ENCODE results near the gene UBALD2.
"Not testable (repeated sequence)": the region's sequence is repeated elsewhere in the genome, so short reads cannot be mapped to it uniquely, and the experiment has no call there.

UBALD2 gene

DNA sequence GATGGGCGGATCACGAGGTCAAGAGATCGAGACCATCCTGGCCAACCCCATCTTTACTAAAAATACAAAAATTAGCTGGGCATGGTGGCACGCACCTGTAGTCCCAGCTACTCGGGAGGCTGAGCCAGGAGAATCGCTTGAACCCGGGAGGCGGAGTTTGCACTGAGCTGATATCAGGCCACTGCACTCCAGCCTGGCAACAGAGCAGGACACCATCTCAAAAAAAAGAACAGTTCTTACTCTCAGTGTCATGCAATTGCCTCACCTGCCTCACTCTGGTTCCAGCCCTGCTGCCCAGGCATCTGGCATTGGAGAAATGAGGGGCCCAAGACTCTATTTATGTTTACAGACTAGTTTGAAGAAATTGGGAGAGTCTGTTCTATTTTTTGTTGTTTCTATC, 20.4 kb upstream of the UBALD2 start:
- H3K27ac ChIP-seq (ENCODE audit: insufficient read depth, low read depth, low read length, poor library complexity, severe bottlenecking); H3K4me3 ChIP-seq (ENCODE audit: insufficient read depth, low read depth, low read length); H3K9me3 ChIP-seq (ENCODE audit: control insufficient read depth, low read length); H3K36me3 ChIP-seq (ENCODE audit: control insufficient read depth, insufficient read depth, low read length): not testable (repeated sequence)
- Histone ChIP-seq H3K27me3 (ENCODE audit: control insufficient read depth, insufficient read depth, low read length, poor library complexity, severe bottlenecking) (peaks cover 28% of the 10 kb centered on the region), H3K4me1 (ENCODE audit: control insufficient read depth, insufficient read depth, low read length) (peaks cover 12% of the 10 kb centered on the region)
- WGBS, 2 experiments = 88 to 94% methylated on average over 8 of the region's 8 CpGs

DNA sequence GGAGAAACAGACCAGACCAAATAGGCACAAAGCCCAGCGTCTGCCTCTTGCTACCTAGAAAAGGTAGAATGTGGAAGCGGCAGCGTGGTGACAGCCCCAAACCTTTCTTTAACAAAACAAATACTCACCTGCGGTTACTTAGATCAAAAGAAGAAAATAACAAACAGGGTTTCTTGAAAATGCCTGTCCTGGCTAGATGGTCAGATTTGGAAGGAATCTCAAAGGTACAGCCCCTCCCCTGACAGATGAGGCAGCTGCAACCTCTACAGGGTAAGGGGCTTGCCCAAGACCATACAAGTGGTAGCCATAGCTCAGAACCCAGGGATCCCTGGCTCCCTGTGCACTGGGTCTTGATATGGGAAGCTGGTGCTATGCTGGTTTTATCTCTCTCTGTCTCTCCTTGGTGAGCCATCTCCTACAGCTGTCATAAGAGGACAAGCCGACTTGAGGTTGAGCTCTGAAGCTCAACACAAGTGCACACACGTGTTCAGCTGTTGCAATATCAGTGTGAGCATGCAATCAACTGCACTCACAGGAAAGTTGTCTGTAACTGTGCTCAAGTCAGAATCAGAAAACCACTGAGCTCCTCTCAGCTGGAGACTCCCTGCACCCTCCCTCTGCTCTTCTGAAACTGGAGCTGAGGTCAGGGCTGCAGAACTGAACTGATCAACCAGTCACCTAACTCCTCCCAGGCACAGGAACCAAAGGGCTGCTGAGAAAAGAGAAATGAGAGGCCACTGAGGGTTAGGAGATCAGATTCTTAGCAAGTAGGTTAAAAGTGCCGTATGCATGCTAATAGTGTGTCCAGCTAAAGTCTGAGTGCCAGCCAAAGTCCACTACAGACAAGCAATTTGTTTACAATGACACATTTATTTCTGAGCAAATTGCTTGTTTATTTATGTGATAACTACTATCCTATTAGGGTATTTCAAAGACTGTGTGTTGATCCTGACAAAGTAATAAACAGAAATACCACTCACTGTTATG, 18.8 kb upstream of the UBALD2 start:
- peaks cover 5% of the 10 kb centered on the region for H3K4me1 ChIP-seq (ENCODE audit: control insufficient read depth, insufficient read depth, low read length)
- no peak overlapping the region for H3K27ac ChIP-seq (ENCODE audit: insufficient read depth, low read depth, low read length, poor library complexity, severe bottlenecking)
- H3K4me3 ChIP-seq (ENCODE audit: insufficient read depth, low read depth, low read length) = no peak overlapping the region
- H3K27me3 ChIP-seq (ENCODE audit: control insufficient read depth, insufficient read depth, low read length, poor library complexity, severe bottlenecking) = peaks cover 17% of the 10 kb centered on the region
- 88 to 91% methylated on average over 7 of the region's 7 CpGs for WGBS, 2 experiments
- H3K9me3 ChIP-seq (ENCODE audit: control insufficient read depth, low read length) = no peaks in the 10 kb centered on the region
- H3K36me3 ChIP-seq (ENCODE audit: control insufficient read depth, insufficient read depth, low read length) = no peaks in the 10 kb centered on the region

DNA sequence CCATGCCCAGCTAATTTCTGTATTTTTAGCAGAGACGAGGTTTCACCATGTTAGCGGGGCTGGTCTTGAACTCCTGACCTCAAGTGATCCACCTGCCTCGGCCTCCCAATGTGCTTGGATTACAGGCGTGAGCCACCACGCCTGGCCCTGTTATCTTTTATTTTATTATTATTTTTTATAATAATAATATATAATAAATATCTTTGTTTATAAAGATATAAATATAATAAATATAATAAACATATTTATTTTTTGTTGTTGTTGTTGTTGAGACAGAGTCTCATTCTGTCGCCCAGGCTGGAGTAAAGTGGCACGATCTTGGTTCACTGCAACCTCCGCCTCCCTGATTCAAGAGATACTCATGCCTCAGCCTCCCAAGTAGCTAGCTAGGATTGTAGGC, 17.8 kb upstream of the UBALD2 start:
- H3K9me3 ChIP-seq (ENCODE audit: control insufficient read depth, low read length) = no peaks in the 10 kb centered on the region
- H3K4me3 ChIP-seq (ENCODE audit: insufficient read depth, low read depth, low read length) = no peak overlapping the region
- H3K27me3 ChIP-seq (ENCODE audit: control insufficient read depth, insufficient read depth, low read length, poor library complexity, severe bottlenecking) = peaks cover 9% of the 10 kb centered on the region
- no peaks in the 10 kb centered on the region for H3K36me3 ChIP-seq (ENCODE audit: control insufficient read depth, insufficient read depth, low read length)
- 92 to 96% methylated on average over 6 of the region's 8 CpGs for WGBS, 2 experiments
- no peak overlapping the region for H3K27ac ChIP-seq (ENCODE audit: insufficient read depth, low read depth, low read length, poor library complexity, severe bottlenecking)
- H3K4me1 ChIP-seq (ENCODE audit: control insufficient read depth, insufficient read depth, low read length) = peaks cover 4% of the 10 kb centered on the region

DNA sequence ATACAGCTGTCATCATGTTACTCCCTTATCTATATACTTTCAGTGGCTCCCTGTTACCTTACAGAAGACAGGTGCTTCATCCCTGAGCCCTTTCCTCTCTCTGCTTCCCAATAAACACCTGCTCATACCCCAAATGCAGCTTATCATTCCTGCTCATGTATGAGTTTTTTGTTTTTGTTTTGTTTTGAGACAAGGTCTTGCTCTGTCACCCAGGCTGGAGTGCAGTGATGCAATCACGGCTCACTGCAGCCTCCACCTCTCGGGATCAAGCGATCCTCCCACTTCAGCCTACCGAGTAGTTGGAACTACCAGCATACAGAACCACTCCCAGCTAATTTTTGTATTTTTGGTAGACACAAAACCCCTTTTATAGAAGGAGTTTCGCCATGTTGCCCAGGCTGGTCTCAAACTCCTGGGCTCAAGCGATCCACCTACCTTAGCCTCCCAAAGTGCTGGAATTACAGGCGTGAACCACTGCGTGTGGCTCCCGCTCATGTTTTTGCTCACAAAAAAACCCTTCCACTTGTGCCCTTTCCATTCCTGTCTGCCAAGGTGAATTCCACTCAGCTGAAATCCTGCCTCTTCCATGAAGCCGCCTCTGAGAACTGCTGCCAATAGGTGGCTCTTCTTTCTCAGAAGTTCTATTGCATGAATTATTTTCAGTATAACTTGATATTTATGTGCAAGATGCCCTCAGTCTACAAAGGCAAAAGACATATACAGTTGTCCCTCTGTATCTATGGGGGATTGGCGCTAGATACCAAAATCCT, 16.9 kb upstream of the UBALD2 start:
- peaks cover 6% of the 10 kb centered on the region for H3K27me3 ChIP-seq (ENCODE audit: control insufficient read depth, insufficient read depth, low read length, poor library complexity, severe bottlenecking)
- H3K9me3 ChIP-seq (ENCODE audit: control insufficient read depth, low read length) = no peaks in the 10 kb centered on the region
- no peak overlapping the region for H3K4me3 ChIP-seq (ENCODE audit: insufficient read depth, low read depth, low read length)
- H3K4me1 ChIP-seq (ENCODE audit: control insufficient read depth, insufficient read depth, low read length) = peaks cover 4% of the 10 kb centered on the region
- 92 to 93% methylated on average over 11 of the region's 11 CpGs for WGBS, 2 experiments
- H3K27ac ChIP-seq (ENCODE audit: insufficient read depth, low read depth, low read length, poor library complexity, severe bottlenecking) = no peak overlapping the region
- H3K36me3 ChIP-seq (ENCODE audit: control insufficient read depth, insufficient read depth, low read length) = no peaks in the 10 kb centered on the region

DNA sequence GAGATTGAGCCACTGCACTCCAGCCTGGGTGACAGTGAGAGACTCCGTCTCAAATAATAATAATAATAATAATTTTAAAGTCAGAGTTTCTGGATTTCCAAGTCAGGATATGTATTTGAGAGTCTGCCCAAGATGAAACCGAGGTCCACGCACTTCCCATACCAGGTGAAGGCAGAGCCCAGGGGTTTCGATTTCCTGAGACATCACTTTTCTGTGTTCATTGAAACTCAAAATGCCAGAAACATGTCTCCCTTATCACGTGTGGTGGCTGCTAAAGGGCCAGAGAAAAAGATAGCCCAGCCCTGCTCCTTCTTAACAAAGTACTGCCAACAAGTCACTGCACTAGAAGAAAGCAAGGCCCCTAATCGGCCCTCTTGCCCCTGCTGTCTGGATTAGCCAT, 15.0 kb upstream of the UBALD2 start:
- Histone ChIP-seq H3K27me3 (ENCODE audit: control insufficient read depth, insufficient read depth, low read length, poor library complexity, severe bottlenecking) (no peaks in the 10 kb centered on the region), H3K4me1 (ENCODE audit: control insufficient read depth, insufficient read depth, low read length) (peaks cover 4% of the 10 kb centered on the region), H3K36me3 (ENCODE audit: control insufficient read depth, insufficient read depth, low read length) (no peaks in the 10 kb centered on the region), H3K4me3 (ENCODE audit: insufficient read depth, low read depth, low read length) (no peak overlapping the region), H3K27ac (ENCODE audit: insufficient read depth, low read depth, low read length, poor library complexity, severe bottlenecking) (no peak overlapping the region), H3K9me3 (ENCODE audit: control insufficient read depth, low read length) (no peaks in the 10 kb centered on the region)
- WGBS, 2 experiments = 91 to 94% methylated on average over 5 to 6 of the region's 6 CpGs

DNA sequence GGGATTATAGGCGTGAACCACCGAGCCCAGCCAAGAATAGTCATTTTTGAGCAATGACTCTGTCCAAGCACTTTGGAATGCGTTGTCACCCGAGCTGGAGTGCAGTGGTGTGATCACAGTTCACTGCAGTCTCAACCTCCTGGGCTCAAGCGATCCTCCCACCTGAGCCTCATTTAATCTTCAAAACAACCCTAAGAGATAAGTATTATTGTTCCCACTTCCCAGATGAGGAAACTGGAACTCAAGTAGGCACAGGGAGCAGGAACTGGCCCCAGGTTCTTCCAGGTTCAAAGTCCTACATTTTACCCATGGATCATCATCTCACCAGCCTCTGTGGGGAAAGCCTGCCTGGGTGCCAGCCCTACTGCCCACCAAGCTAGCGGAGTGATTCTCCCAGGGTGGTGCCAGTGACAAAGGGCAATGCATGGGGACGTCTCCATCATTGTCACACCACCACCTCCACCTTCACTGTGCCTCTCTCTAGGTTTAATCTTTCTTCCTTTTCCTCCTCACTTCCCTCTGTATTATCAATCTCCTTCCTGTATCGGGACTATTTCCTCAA, 13.6 kb upstream of the UBALD2 start:
- Histone ChIP-seq H3K4me1 (ENCODE audit: control insufficient read depth, insufficient read depth, low read length) (no peaks in the 10 kb centered on the region), H3K4me3 (ENCODE audit: insufficient read depth, low read depth, low read length) (no peak overlapping the region), H3K27ac (ENCODE audit: insufficient read depth, low read depth, low read length, poor library complexity, severe bottlenecking) (no peak overlapping the region), H3K9me3 (ENCODE audit: control insufficient read depth, low read length) (no peaks in the 10 kb centered on the region), H3K36me3 (ENCODE audit: control insufficient read depth, insufficient read depth, low read length) (no peaks in the 10 kb centered on the region), H3K27me3 (ENCODE audit: control insufficient read depth, insufficient read depth, low read length, poor library complexity, severe bottlenecking) (no peaks in the 10 kb centered on the region)
- 92 to 93% methylated on average over 8 of the region's 8 CpGs for WGBS, 2 experiments

DNA sequence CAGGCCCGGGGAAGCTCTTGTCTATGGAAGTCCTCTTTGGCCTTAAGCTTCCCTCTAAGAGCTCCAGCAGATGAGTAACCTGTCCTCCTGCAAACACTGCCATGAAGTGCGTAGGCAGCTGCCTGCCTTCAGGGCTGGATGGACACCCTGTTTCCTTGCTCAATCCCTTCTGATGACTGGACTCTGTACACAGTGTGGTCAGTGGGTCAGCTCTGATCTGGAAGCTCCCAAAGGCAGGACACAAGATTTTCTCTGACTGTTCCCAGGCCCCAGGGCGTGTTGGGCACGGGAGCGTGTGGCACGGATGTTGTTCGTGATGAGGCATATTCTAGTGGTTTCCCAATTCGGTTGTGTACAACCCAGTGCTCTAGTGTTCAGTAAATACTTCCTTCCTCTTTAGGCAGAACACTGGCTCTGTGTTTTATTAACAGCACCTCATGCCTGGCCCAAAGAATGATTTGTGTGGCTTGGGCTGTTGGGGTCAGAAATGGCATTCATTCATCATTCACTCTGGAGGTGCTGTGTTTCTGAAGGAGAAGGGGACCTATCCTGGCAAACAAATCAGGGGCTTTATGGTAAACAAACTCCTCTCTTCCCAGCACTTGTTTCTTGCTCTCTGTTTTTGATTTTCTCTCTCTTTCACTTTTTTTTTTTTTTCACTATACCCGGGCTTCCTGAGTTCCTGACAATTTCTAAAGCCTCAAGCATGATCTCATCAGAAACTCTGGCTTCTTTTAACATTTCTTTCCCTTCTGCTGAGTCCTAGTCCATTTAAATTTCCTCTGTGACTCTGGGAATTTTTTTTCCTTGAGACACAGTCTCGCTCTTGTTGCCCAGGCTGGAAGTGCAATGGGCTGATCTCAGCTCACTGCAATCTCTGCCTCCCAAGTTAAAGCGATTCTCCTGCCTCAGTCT, 12.9 kb upstream of the UBALD2 start:
- Histone ChIP-seq H3K4me1 (ENCODE audit: control insufficient read depth, insufficient read depth, low read length) (no peaks in the 10 kb centered on the region), H3K9me3 (ENCODE audit: control insufficient read depth, low read length) (no peaks in the 10 kb centered on the region), H3K27ac (ENCODE audit: insufficient read depth, low read depth, low read length, poor library complexity, severe bottlenecking) (no peak overlapping the region), H3K27me3 (ENCODE audit: control insufficient read depth, insufficient read depth, low read length, poor library complexity, severe bottlenecking) (no peaks in the 10 kb centered on the region), H3K4me3 (ENCODE audit: insufficient read depth, low read depth, low read length) (no peak overlapping the region), H3K36me3 (ENCODE audit: control insufficient read depth, insufficient read depth, low read length) (no peaks in the 10 kb centered on the region)
- 91 to 92% methylated on average over 11 of the region's 11 CpGs for WGBS, 2 experiments

DNA sequence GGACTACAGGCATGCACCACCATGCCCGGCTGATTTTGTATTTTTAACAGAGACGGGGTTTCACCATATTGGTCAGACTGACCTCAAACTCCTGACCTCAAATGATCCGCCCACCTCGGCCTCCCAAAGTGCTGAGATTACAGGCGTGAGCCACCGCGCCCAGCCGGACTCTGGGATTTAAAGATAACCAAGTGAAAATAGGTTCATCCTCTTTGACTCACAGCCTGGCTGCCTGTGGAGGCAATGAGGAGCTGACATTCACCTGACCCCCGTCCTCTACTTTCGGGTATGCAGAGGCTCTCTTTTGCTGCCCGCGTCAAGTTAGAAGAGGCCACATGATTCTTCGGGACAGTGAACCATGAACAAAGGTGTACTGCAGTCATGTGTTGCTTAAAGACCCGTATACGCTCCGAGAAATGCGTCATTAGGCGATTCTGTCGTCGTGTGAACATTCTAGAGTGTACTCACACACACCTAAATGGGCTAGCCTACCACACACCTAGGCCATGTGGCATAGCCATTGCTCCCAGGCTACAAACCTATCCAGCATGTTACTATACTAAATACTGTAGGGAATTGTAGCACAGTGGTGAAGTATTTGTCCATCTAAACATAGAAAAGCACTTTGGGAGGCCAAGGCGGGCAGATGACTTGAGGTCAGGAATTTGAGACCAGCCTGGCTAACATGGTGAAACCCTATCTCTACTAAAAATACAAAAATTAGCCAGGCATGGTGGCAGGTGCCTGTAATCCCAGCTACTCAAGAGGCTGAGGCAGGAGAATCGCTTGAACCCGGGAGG, 12.0 kb upstream of the UBALD2 start:
- not testable (repeated sequence) for H3K27ac ChIP-seq (ENCODE audit: insufficient read depth, low read depth, low read length, poor library complexity, severe bottlenecking); H3K27me3 ChIP-seq (ENCODE audit: control insufficient read depth, insufficient read depth, low read length, poor library complexity, severe bottlenecking); H3K36me3 ChIP-seq (ENCODE audit: control insufficient read depth, insufficient read depth, low read length); H3K4me1 ChIP-seq (ENCODE audit: control insufficient read depth, insufficient read depth, low read length); H3K4me3 ChIP-seq (ENCODE audit: insufficient read depth, low read depth, low read length); H3K9me3 ChIP-seq (ENCODE audit: control insufficient read depth, low read length)
- 92 to 93% methylated on average over 23 of the region's 23 CpGs for WGBS, 2 experiments

DNA sequence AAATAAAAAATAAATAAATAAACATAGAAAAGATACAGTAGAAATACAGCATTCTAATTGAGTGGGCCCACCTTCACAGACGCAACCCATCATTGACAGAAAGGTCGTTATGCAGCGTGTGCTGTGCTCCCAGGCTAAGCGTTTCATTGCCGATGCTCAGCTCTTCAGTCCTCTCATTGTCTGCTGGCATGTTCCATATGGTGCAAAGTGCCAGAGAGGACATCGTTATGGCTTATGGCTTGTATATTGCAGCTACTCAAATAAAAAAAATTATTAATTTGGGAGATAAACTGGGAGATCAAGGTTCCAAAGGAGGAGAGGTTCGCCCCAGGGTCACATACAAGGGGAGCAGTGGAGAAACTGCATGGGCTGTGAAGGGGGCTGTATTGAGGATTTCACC, 11.3 kb upstream of the UBALD2 start:
- Histone ChIP-seq H3K27ac (ENCODE audit: insufficient read depth, low read depth, low read length, poor library complexity, severe bottlenecking) (no peak overlapping the region), H3K9me3 (ENCODE audit: control insufficient read depth, low read length) (no peaks in the 10 kb centered on the region), H3K4me3 (ENCODE audit: insufficient read depth, low read depth, low read length) (no peak overlapping the region), H3K4me1 (ENCODE audit: control insufficient read depth, insufficient read depth, low read length) (no peaks in the 10 kb centered on the region), H3K36me3 (ENCODE audit: control insufficient read depth, insufficient read depth, low read length) (no peaks in the 10 kb centered on the region), H3K27me3 (ENCODE audit: control insufficient read depth, insufficient read depth, low read length, poor library complexity, severe bottlenecking) (no peaks in the 10 kb centered on the region)
- WGBS, 2 experiments = 94 to 95% methylated on average over 7 of the region's 7 CpGs

All from ectodermal cell (in vitro differentiated cells).